ENCODE results near the gene TOMM70.

GRCh38 chr3:100333051-100333450 lies 67.8 kb downstream of the TOMM70 start:
- no peak for TF ChIP-seq POLR2A (IDR thresholded peaks at IDR 0.05; ENCODE audit: low read depth, low read length)
- TF ChIP-seq TAF1 (IDR thresholded peaks at IDR 0.05; ENCODE audit: borderline replicate concordance, low read depth, low read length): no peak
- no peak for TF ChIP-seq POLR2AphosphoS5 (IDR thresholded peaks at IDR 0.05; ENCODE audit: low read depth, low read length)

Measured in GM12892 (cell line).